Measurements from ENCODE around the gene ZC3H8.

The ZC3H8 gene

GRCh38 chr2:112168422-112169124 is 86.3 kb downstream of the ZC3H8 start:
- no peak overlapping the region for H3K4me3 ChIP-seq (ENCODE audit: low read length)
- no peak for TF ChIP-seq CTCF (conservative IDR thresholded peaks at IDR 0.05; ENCODE audit: low read depth, low read length)
- no peak for DNase-seq (ENCODE audit: low read depth)

GRCh38 chr2:112166806-112167499 is 87.9 kb downstream of the ZC3H8 start:
- no peak for DNase-seq (ENCODE audit: low read depth)
- no peak for TF ChIP-seq CTCF (conservative IDR thresholded peaks at IDR 0.05; ENCODE audit: low read depth, low read length)
- H3K4me3 ChIP-seq (ENCODE audit: low read length) = no peak overlapping the region

- no peak overlapping the region for H3K4me3 ChIP-seq (ENCODE audit: low read length)
- no peak for DNase-seq (ENCODE audit: low read depth)
- TF ChIP-seq CTCF (conservative IDR thresholded peaks at IDR 0.05; ENCODE audit: low read depth, low read length) = no peak
Measured at GRCh38 chr2:112165296-112165695, 89.5 kb downstream of the ZC3H8 start.

GRCh38 chr2:112164876-112165275 is 90.0 kb downstream of the ZC3H8 start:
- TF ChIP-seq CTCF (conservative IDR thresholded peaks at IDR 0.05; ENCODE audit: low read depth, low read length) = no peak
- no peak overlapping the region for H3K4me3 ChIP-seq (ENCODE audit: low read length)
- no peak for DNase-seq (ENCODE audit: low read depth)

GRCh38 chr2:112163541-112163981 is 91.3 kb downstream of the ZC3H8 start:
- no peak for TF ChIP-seq CTCF (conservative IDR thresholded peaks at IDR 0.05; ENCODE audit: low read depth, low read length)
- DNase-seq (ENCODE audit: low read depth) = no peak
- H3K4me3 ChIP-seq (ENCODE audit: low read length) = no peak overlapping the region

GRCh38 chr2:112162956-112163355 is 91.9 kb downstream of the ZC3H8 start:
- H3K4me3 ChIP-seq (ENCODE audit: low read length) = no peak overlapping the region
- TF ChIP-seq CTCF (conservative IDR thresholded peaks at IDR 0.05; ENCODE audit: low read depth, low read length) = no peak
- no peak for DNase-seq (ENCODE audit: low read depth)

- no peak for TF ChIP-seq CTCF (conservative IDR thresholded peaks at IDR 0.05; ENCODE audit: low read depth, low read length)
- no peak for DNase-seq (ENCODE audit: low read depth)
- no peak overlapping the region for H3K4me3 ChIP-seq (ENCODE audit: low read length)
Measured at GRCh38 chr2:112162341-112162740, 92.5 kb downstream of the ZC3H8 start.

Data from retinal pigment epithelial cell (primary cell).